NT2/D1 (cell line): ENCODE data around the gene KLRC3.

Experiments used
- YY1 ChIP-seq: IDR thresholded peaks from 2 replicates; pipeline ENCODE4 v1.6.1; 2011; ENCODE audit not compliant: insufficient read length, insufficient read depth
- ZNF274 ChIP-seq: IDR thresholded peaks from 2 replicates; pipeline ENCODE4 v1.6.1; 2011; ENCODE audit warnings: mild to moderate bottlenecking, low read depth, low read length

GRCh38 chr12:10363658-10363913 is 56.8 kb downstream of the KLRC3 start:
- TF ChIP-seq ZNF274 (no peak), YY1 (no peak)
